H1 (cell line): ENCODE data around the gene TRAPPC11. TPM values are rescaled to one million over a fixed set of nuclear protein-coding genes. Genes with fewer than 3 reads are reported as not detected.

ENCODE experiments used
- CTCF ChIA-PET: fragments of 300-600 bp; sonication (Branson Sonifier 250); formaldehyde crosslinking; loops from one replicate; lab custom pipeline; 2021; ENCODE audit not compliant: partially characterized antibody; lab: Charles Lee
- POLR2A ChIA-PET: fragments of 300-600 bp; sonication (Branson Sonifier 250); formaldehyde crosslinking; loops from one replicate; lab custom pipeline; 2021; ENCODE audit warnings: inconsistent platforms; ENCODE audit not compliant: partially characterized antibody; lab: Charles Lee
- DNase-seq, 2 experiments: peaks; one replicate each; pipeline versions ENCODE4 v3.0.0 to v3.0.0-alpha.2; 2010 to 2022; ENCODE audit warnings: low spot score in 2 of 2, low read depth in 1 of 2, mixed read lengths in 1 of 2
- FAIRE-seq: peaks from 2 replicates; lab custom pipeline; 2011; peaks lifted over from hg19 to GRCh38; lab: Jason Lieb, UNC
- H2AFZ ChIP-seq: 2 replicates; pipeline ENCODE4 v1.8.1; 2012; ENCODE audit warnings: low read length, inconsistent platforms
- H2AK5ac ChIP-seq: 2 replicates; pipeline ENCODE4 v1.6.1; 2013; ENCODE audit warnings: low read depth, low read length
- H2BK120ac ChIP-seq: replicated peaks from 2 replicates; pipeline ENCODE3; 2013; ENCODE audit warnings: low read depth, low read length, inconsistent platforms
- H2BK12ac ChIP-seq: 2 replicates; pipeline ENCODE4 v1.6.1; 2013; ENCODE audit warnings: low read depth, low read length
- H2BK15ac ChIP-seq: 2 replicates; pipeline ENCODE4 v1.6.1; 2013; ENCODE audit warnings: low read length
- H2BK20ac ChIP-seq: 2 replicates; pipeline ENCODE4 v1.6.1; 2013; ENCODE audit warnings: low read length
- H2BK5ac ChIP-seq: 2 replicates; pipeline ENCODE4 v1.6.1; 2013; ENCODE audit warnings: low read depth, low read length
- H3K14ac ChIP-seq: 2 replicates; pipeline ENCODE4 v1.6.1; 2013; ENCODE audit warnings: inconsistent platforms; ENCODE audit not compliant: insufficient read length
- H3K18ac ChIP-seq: 2 replicates; pipeline ENCODE4 v1.6.1; 2013; ENCODE audit warnings: low read length; ENCODE audit errors: extremely low read depth
- H3K23ac ChIP-seq: 2 replicates; pipeline ENCODE4 v1.6.1; 2013; ENCODE audit warnings: inconsistent platforms; ENCODE audit not compliant: insufficient read length
- H3K23me2 ChIP-seq: 2 replicates; pipeline ENCODE4 v1.6.1; 2013; ENCODE audit warnings: low read depth, low read length
- H3K27ac ChIP-seq: 2 replicates; pipeline ENCODE4 v1.6.1; 2011; ENCODE audit warnings: low read depth, low read length, inconsistent platforms
- H3K27me3 ChIP-seq, 4 experiments: replicated peaks in 1 of 4; 1 replicate in 1 of 4; 2 replicates in 3 of 4; pipeline versions ENCODE4 v1.6.1 to v1.8.1; 2011 to 2013; ENCODE audit warnings: low read length in 3 of 4, mild to moderate bottlenecking in 3 of 4, inconsistent platforms in 2 of 4, mixed read lengths in 2 of 4, moderate library complexity in 1 of 4; ENCODE audit not compliant: control insufficient read depth in 3 of 4, insufficient read depth in 3 of 4; ENCODE audit errors: extremely low read depth in 1 of 4
- H3K36me3 ChIP-seq, 4 experiments: 2 replicates each; pipeline versions ENCODE4 v1.6.1 to v1.8.1; 2011 to 2013; ENCODE audit warnings: mild to moderate bottlenecking in 4 of 4, low read length in 3 of 4, moderate library complexity in 2 of 4, control low read depth in 1 of 4, inconsistent platforms in 1 of 4; ENCODE audit not compliant: insufficient read depth in 4 of 4, control insufficient read depth in 2 of 4
- H3K4ac ChIP-seq: replicated peaks from 2 replicates; pipeline ENCODE3; 2013; ENCODE audit warnings: low read length, low read depth, mixed read lengths, inconsistent platforms; ENCODE audit not compliant: insufficient read length
- H3K4me1 ChIP-seq, 4 experiments: replicated peaks in 1 of 4; 1 replicate in 1 of 4; 2 replicates in 3 of 4; pipeline versions ENCODE4 v1.6.1 to v1.8.1; 2011 to 2013; ENCODE audit warnings: low read length in 3 of 4, inconsistent platforms in 2 of 4, mixed read lengths in 1 of 4; ENCODE audit not compliant: insufficient read depth in 4 of 4, control insufficient read depth in 3 of 4
- H3K4me2 ChIP-seq, 2 experiments: 2 replicates each; pipeline versions ENCODE4 v1.6.1 to v1.8.1; 2011 to 2013; ENCODE audit warnings: low read depth in 2 of 2, low read length in 2 of 2, control low read depth in 1 of 2, inconsistent platforms in 1 of 2, mild to moderate bottlenecking in 1 of 2; ENCODE audit not compliant: insufficient read depth in 1 of 2
- H3K4me3 ChIP-seq, 4 experiments: fragments of 200-600, 300-600 bp in 1 of 4; sonication (generic), shearing (Covaris generic), sonication (Bioruptor Twin) in 1 of 4; 2 replicates each; pipeline versions ENCODE4 v1.5.1 to v1.8.1; 2011 to 2016; ENCODE audit warnings: low read length in 4 of 4, low read depth in 3 of 4, control low read depth in 2 of 4, inconsistent platforms in 2 of 4, mild to moderate bottlenecking in 2 of 4, mixed read lengths in 1 of 4, moderate library complexity in 1 of 4; ENCODE audit not compliant: insufficient read depth in 2 of 4; ENCODE audit errors: extremely low read depth in 1 of 4
- H3K56ac ChIP-seq: replicated peaks from 2 replicates; pipeline ENCODE3; 2013; ENCODE audit warnings: low read depth, mild to moderate bottlenecking, mixed read lengths, low read length, inconsistent platforms; ENCODE audit not compliant: insufficient read length
- H3K79me1 ChIP-seq: 2 replicates; pipeline ENCODE4 v1.6.1; 2013; ENCODE audit warnings: low read depth, low read length, control low read depth
- H3K79me2 ChIP-seq, 2 experiments: 2 replicates each; pipeline versions ENCODE4 v1.6.1 to v1.8.1; 2012 to 2013; ENCODE audit warnings: low read length in 2 of 2, mild to moderate bottlenecking in 2 of 2, inconsistent platforms in 1 of 2; ENCODE audit not compliant: insufficient read depth in 2 of 2, control insufficient read depth in 1 of 2
- H3K9ac ChIP-seq, 4 experiments: replicated peaks in 1 of 4; 1 replicate in 1 of 4; 2 replicates in 3 of 4; pipeline versions ENCODE4 v1.6.1 to v1.8.1; 2011 to 2013; ENCODE audit warnings: low read depth in 3 of 4, low read length in 3 of 4, control low read depth in 2 of 4, mild to moderate bottlenecking in 2 of 4, moderate library complexity in 2 of 4, inconsistent platforms in 1 of 4; ENCODE audit errors: extremely low read depth in 1 of 4
- H3K9me3 ChIP-seq, 2 experiments: 2 replicates each; pipeline versions ENCODE4 v1.6.1 to v1.8.1; 2012 to 2013; ENCODE audit warnings: mild to moderate bottlenecking in 2 of 2, moderate library complexity in 2 of 2, control low read depth in 1 of 2, inconsistent platforms in 1 of 2, low read depth in 1 of 2, low read length in 1 of 2, mixed read lengths in 1 of 2; ENCODE audit not compliant: insufficient read depth in 2 of 2
- H4K20me1 ChIP-seq, 2 experiments: replicated peaks in 1 of 2; 2 replicates each; pipeline versions ENCODE3 to v1.8.1; 2011 to 2013; ENCODE audit warnings: inconsistent platforms in 2 of 2, low read length in 2 of 2, mild to moderate bottlenecking in 1 of 2; ENCODE audit not compliant: insufficient read depth in 2 of 2, control insufficient read depth in 1 of 2
- H4K5ac ChIP-seq: 2 replicates; pipeline ENCODE4 v1.6.1; 2013; ENCODE audit warnings: low read length, low read depth, mixed read lengths, inconsistent platforms; ENCODE audit not compliant: insufficient read length
- H4K8ac ChIP-seq: 2 replicates; pipeline ENCODE4 v1.8.0; 2013; ENCODE audit warnings: mild to moderate bottlenecking, moderate library complexity, low read length, inconsistent platforms; ENCODE audit not compliant: insufficient read depth; ENCODE audit errors: extremely low read depth
- H4K91ac ChIP-seq: replicated peaks from 2 replicates; pipeline ENCODE3; 2013; ENCODE audit warnings: low read length, mixed read lengths, inconsistent platforms; ENCODE audit not compliant: insufficient read length
- BACH1 ChIP-seq: IDR thresholded peaks from 2 replicates; pipeline ENCODE4 v1.6.1; 2012; ENCODE audit warnings: low read length, improper control_type of control experiment
- CHD1 ChIP-seq: IDR thresholded peaks from 2 replicates; pipeline ENCODE4 v1.6.1; 2012; ENCODE audit warnings: low read depth, low read length, improper control_type of control experiment
- CHD2 ChIP-seq: IDR thresholded peaks from 2 replicates; pipeline ENCODE4 v1.6.1; 2012; ENCODE audit warnings: low read length, improper control_type of control experiment
- EGR1 ChIP-seq: IDR thresholded peaks from 2 replicates; pipeline ENCODE4 v1.6.1; 2011; ENCODE audit warnings: low read depth, low read length, borderline replicate concordance
- GABPA ChIP-seq: IDR thresholded peaks from 2 replicates; pipeline ENCODE4 v1.6.1; 2011; ENCODE audit warnings: mild to moderate bottlenecking, low read length, moderate library complexity, borderline replicate concordance; ENCODE audit not compliant: insufficient read depth
- HDAC6 ChIP-seq: IDR thresholded peaks from one replicate; pipeline ENCODE4 v1.7.1; 2012; ENCODE audit warnings: low read depth, mild to moderate bottlenecking, inconsistent platforms, low read length, moderate library complexity
- KDM5A ChIP-seq: fragments of 200-600 bp; IDR thresholded peaks from 2 replicates; pipeline ENCODE4 v1.7.1; 2012; ENCODE audit warnings: mild to moderate bottlenecking, low read length, inconsistent platforms, mixed read lengths
- PHF8 ChIP-seq: fragments of 200-600 bp; sonication (generic); conservative IDR thresholded peaks from 2 replicates; pipeline ENCODE4 v1.7.1; 2012; ENCODE audit warnings: low read depth, mild to moderate bottlenecking, inconsistent platforms, low read length, moderate library complexity
- RXRA ChIP-seq: IDR thresholded peaks from 2 replicates; pipeline ENCODE4 v1.6.1; 2011; ENCODE audit warnings: low read depth, mild to moderate bottlenecking, low read length, moderate library complexity; ENCODE audit not compliant: insufficient read depth
- SIRT6 ChIP-seq: IDR thresholded peaks from one replicate; pipeline ENCODE4 v1.7.1; 2012; ENCODE audit warnings: low read length, inconsistent platforms
- SUZ12 ChIP-seq: fragments of 200-600 bp; sonication (generic); IDR thresholded peaks from 2 replicates; pipeline ENCODE4 v1.6.1; 2012; ENCODE audit warnings: mild to moderate bottlenecking, inconsistent platforms, low read length, moderate library complexity, mixed read lengths
- TAF1 ChIP-seq: IDR thresholded peaks from 2 replicates; pipeline ENCODE4 v1.6.1; 2011; ENCODE audit warnings: mild to moderate bottlenecking, low read depth, low read length
- WGBS, 2 experiments: shearing (Covaris generic) in 1 of 2; methylation state at CpG; one replicate each; pipeline versions ENCODE4 v1.1.6 to v1.1.7; 2013 to 2015; ENCODE audit warnings: low lambda C conversion rate in 2 of 2, mixed read lengths in 2 of 2, inconsistent platforms in 1 of 2, low coverage in 1 of 2, missing lambda C conversion rate in 1 of 2; ENCODE audit not compliant: insufficient replicate concordance in 2 of 2, insufficient coverage in 1 of 2, insufficient read length in 1 of 2; ENCODE audit errors: extremely low coverage in 1 of 2, missing lambda C conversion rate in 1 of 2; 5-methylcytosine and 5-hydroxymethylcytosine counted together
- polyA plus RNA-seq, 7 experiments: library from polyadenylated mRNA; depleted of rRNA in 3 of 7; stranded (reverse) in 5 of 7; unstranded in 2 of 7; fragments of >200 nt in 5 of 7; fragments of 200-250 nt in 2 of 7; gene quantifications; 1 replicate in 5 of 7; 2 replicates in 1 of 7; 4 replicates in 1 of 7; pipeline versions ENCODE4 v1.2.1 to v1.2.3, GENCODE V29; 2011 to 2013; ENCODE audit warnings: missing spikeins in 2 of 7, mixed read lengths in 2 of 7
- total RNA-seq: library from RNA; stranded (reverse); fragmentation: NEBNext Ultra II Directional; extraction: Animal tissue kit (Norgen Biotek cat#: 25700); gene quantifications from 2 replicates; pipeline ENCODE4 v1.2.1, GENCODE V29; 2021
- TF ChIP-seq, protein P1 (sequence below): IDR thresholded peaks from 2 replicates; pipeline ENCODE4 v1.6.1; 2012; ENCODE audit warnings: inconsistent platforms

TRAPPC11 gene
- total and polyA plus RNA-seq, 2 of the 8 experiments (the other 6 are each of a cell fraction or from before 2014, with no cell fraction given): 19.2 to 25.9 TPM

- Histone ChIP-seq H3K27me3 (no peaks in the 10 kb centered on the region), H3K23me2 (no peaks in the 10 kb centered on the region), H3K23ac (no peak overlapping the region), H3K4me2 (no peak overlapping the region), H3K79me2 (no peaks in the 10 kb centered on the region), H3K4ac (no peak overlapping the region), H3K9ac (no peak overlapping the region), H3K79me1 (no peaks in the 10 kb centered on the region), H2BK12ac (no peak overlapping the region), H4K8ac (no peak overlapping the region), H4K5ac (no peak overlapping the region), H2AK5ac (no peak overlapping the region), H3K36me3 (peaks cover 0 to 59% (median 22%) of the 10 kb centered on the region in 4 experiments; a peak in 7 of 8 replicates), H3K9me3 (no peaks in the 10 kb centered on the region), H3K4me3 (no peak overlapping the region), H4K91ac (no peak overlapping the region), H2BK20ac (no peak overlapping the region), H2BK120ac (no peak overlapping the region), H2BK15ac (no peak overlapping the region), H2BK5ac (no peak overlapping the region), H3K18ac (no peak overlapping the region), H4K20me1 (no peaks in the 10 kb centered on the region), H3K56ac (no peak overlapping the region), H2AFZ (no peak overlapping the region), H3K14ac (no peak overlapping the region), H3K27ac (no peak overlapping the region), H3K4me1 (no peaks in the 10 kb centered on the region)
- WGBS, 2 experiments: 76% methylated on average over 12 of the region's 12 CpGs; no CpG with 5 or more reads in 1 of the 2 experiments
- ChIA-PET POLR2A (interaction anchor here (0.9 to 1.4 kb wide), 2 partner anchors 9 to 40 kb away, joined by 3 to 4 read pairs; no protein-coding TSS in a partner anchor), CTCF (no interaction called here)
- FAIRE-seq (no peak), DNase-seq (no peak)
- TF ChIP-seq KDM5A: no peak
- TF ChIP-seq HDAC6: no peak
- TF ChIP-seq CHD1: no peak
- TF ChIP-seq GABPA: no peak
- TF ChIP-seq SUZ12: no peak
- no peak for TF ChIP-seq TAF1
- TF ChIP-seq RXRA: no peak
- TF ChIP-seq, protein P1, sequence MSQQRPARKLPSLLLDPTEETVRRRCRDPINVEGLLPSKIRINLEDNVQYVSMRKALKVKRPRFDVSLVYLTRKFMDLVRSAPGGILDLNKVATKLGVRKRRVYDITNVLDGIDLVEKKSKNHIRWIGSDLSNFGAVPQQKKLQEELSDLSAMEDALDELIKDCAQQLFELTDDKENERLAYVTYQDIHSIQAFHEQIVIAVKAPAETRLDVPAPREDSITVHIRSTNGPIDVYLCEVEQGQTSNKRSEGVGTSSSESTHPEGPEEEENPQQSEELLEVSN: no peak
- no peak for TF ChIP-seq EGR1
- TF ChIP-seq PHF8: no peak
- no peak for TF ChIP-seq CHD2
- no peak for TF ChIP-seq BACH1
- no peak for TF ChIP-seq SIRT6
Observed at GRCh38 chr4:183670960-183671555, 12.0 kb downstream of the TRAPPC11 start.
